Peyer's patch (tissue), 4 donors: Measurements from ENCODE around the gene PITPNM1.
"Not testable (repeated sequence)": the region's sequence is repeated elsewhere in the genome, so short reads cannot be mapped to it uniquely, and the experiment has no call there.

ENCODE experiments used
- CTCF ChIP-seq, 6 experiments: fragments of 450-650 bp in 4 of 6; fragments of 200-600 bp in 2 of 6; sonication (generic) in 1 of 6; IDR thresholded peaks; one replicate each; pipeline ENCODE4 v1.5.1; 2017 to 2019; ENCODE audit warnings: antibody characterized with exemption in 6 of 6, mild to moderate bottlenecking in 3 of 6, moderate library complexity in 1 of 6
- POLR2A ChIP-seq, 2 donors: fragments of 450-650 bp; IDR thresholded peaks; one replicate each; pipeline ENCODE4 v1.5.1; 2017; ENCODE audit warnings: antibody characterized with exemption in 2 of 2, mild to moderate bottlenecking in 2 of 2, moderate library complexity in 2 of 2

DNA sequence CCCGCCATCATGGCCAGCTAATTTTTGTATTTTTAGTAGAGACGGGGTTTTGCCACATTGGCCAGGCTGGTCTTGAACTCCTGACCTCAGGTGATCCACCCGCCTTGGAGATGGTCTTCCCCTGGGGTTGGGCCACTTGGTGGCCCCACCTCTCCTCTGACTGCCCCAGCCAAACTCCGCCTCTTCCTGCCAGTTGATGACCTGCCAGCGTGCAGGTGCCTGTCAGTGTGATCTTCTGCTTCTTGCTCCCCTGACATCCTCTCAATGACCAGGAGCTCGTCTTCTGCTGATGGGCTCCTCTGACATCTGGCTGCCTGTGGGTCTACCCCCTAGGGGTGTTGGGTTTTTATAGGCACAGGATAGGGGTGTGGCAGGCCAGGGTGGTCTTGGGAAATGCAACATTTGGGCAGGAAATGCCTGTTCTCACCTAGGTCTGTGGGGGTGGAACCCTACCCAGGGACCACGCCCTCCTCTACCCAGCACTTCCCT is 19.2 kb downstream of the PITPNM1 start:
- TF ChIP-seq CTCF, POLR2A (IDR thresholded peaks at IDR 0.05): not testable (repeated sequence)
